Stimulated activated CD4-positive, alpha-beta T cell treated with anti-CD3 and anti-CD28 coated beads, Interleukin-2, amount 100 ng/mL, for 48 hours (primary cell): Measurements from ENCODE around the gene KRTAP10-7.
"Not testable (repeated sequence)": the region's sequence is repeated elsewhere in the genome, so short reads cannot be mapped to it uniquely, and the experiment has no call there.

ENCODE experiments used
- DNase-seq, 2 donors: peaks; one replicate each; pipeline ENCODE4 v3.0.0-alpha.2; 2020

The KRTAP10-7 gene

GRCh38 chr21:44571844-44572782 is 28.3 kb upstream of the KRTAP10-7 start:
- DNase-seq, result no peak

DNA sequence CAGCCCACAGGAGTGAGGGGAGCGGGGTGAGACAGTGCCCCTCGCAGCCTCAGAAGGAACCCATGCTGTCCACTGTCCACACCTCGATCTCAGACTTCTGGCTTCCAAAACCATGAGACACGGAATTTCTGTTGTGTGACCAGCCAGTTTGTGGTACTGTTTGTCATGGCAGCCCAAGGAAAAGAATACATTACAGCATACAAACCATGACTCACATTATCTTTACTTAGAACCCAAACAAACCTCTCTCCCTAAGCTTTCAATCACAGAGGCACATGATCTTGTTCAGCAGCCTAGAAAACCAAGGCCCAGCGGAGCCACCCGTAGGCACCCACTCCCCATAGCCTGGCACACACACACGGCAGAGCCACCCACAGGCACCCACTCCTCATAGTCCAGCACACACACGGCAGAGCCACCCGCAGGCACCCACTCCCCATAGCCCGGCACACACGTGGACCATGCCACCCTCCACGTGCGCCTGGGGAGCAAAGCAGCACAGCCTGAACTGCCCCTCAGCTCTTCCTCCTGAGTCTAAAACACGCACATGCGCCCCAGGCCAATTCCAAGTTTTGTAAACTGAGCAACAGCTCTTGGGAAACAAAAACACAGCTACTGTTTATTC is 27.3 kb upstream of the KRTAP10-7 start:
- DNase-seq, result no peak

DNA sequence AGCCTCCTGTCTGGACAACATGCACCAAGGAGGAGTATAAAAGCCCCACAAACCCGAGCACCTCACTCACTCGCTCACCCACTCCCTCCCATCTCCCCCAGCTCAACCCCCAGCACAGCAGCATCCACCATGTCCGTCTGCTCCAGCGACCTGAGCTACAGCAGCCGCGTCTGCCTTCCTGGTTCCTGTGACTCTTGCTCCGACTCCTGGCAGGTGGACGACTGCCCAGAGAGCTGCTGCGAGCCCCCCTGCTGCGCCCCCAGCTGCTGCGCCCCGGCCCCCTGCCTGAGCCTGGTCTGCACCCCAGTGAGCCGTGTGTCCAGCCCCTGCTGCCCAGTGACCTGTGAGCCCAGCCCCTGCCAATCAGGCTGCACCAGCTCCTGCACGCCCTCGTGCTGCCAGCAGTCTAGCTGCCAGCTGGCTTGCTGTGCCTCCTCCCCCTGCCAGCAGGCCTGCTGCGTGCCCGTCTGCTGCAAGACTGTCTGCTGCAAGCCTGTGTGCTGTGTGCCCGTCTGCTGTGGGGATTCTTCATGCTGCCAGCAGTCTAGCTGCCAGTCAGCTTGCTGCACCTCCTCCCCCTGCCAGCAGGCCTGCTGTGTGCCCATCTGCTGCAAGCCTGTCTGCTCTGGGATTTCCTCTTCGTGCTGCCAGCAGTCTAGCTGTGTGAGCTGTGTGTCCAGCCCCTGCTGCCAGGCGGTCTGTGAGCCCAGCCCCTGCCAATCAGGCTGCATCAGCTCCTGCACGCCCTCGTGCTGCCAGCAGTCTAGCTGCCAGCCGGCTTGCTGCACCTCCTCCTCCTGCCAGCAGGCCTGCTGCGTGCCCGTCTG is 26.6 kb upstream of the KRTAP10-7 start, which contains the start of gene KRTAP10-4:
KRTAP10-4 (plus strand) TSS at position 100 of the 827 bp plus-strand sequence; CDS start at position 130, 30 bp downstream.
- DNase-seq, result not testable (repeated sequence)

DNA sequence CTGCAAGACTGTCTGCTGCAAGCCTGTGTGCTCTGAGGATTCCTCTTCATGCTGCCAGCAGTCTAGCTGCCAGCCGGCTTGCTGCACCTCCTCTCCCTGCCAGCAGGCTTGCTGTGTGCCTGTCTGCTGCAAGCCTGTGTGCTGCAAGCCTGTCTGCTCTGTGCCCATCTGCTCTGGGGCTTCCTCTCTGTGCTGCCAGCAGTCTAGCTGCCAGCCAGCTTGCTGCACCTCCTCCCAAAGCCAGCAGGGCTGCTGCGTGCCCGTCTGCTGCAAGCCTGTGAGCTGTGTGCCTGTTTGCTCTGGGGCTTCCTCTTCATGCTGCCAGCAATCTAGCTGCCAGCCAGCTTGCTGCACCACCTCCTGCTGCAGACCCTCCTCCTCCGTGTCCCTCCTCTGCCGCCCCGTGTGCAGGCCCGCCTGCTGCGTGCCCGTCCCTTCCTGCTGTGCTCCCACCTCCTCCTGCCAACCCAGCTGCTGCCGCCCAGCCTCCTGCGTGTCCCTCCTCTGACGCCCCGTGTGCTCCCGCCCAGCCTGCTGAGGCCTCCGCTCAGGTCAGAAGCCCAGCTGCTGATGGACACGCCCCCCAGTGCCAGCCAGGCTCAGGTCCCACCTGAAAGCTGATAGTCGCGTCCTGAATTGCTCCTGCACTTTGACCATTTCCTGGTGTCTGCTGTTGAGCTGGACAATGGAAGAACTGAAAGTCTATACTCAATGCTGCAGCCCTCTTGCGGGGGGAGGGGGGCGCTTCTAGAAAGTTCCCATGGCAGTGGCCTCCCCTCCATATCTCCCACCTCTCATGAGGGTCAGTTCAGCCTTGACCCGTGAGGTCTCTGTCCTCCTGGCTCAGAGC is 25.7 kb upstream of the KRTAP10-7 start:
- DNase-seq, result no peak

DNA sequence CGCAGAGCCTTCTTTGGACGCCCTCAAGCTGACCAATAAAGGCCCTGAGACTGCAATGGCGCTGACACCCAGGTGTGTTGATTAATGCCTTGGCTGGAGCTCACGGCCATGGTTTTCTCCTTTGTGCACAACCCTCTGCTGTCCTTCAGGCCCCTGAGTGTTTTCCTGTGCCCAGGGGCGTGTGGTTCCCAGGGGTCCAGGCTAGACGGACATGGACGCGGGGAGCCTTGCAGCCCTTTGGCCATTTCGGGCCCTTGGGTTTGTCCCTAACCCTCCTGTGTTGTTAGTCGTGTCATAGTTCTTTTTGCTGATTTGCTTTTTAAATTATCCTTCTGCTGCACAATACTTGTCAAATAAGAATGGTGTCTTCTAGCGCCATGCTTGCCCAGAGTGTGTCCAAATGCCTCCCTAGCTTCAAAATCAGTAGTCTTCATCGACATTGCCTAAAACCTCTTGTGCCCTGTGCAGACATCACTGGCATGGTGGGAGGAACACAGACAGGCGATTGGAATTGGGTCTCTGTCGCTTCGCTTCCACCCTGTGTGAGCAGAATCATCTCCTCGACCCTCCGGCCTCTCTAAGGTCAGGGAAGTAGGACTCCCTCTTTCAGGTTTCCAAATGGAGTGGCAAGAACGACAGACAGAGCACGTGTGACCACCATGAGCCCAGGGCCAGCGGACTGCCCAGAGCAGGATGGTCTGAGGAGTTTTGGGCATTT is 24.9 kb upstream of the KRTAP10-7 start:
- no peak for DNase-seq

DNA sequence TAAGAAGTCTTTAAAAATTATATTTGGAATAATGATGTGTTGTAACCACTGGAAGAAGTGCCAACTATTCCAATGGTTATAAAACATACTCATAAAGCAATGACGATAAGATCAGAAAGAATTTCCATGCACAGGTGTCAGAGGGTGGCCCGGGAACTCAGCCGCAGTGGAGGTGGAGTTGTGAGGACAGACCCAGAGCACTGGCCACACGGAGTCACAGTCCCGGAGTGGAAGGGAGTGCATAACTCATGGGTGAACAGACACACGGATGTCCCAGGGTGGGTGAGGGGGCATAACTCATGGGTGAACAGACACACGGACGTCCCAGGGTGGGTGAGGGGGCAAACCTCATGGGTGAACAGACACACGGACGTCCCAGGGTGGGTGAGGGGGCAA is 24.4 kb upstream of the KRTAP10-7 start:
- no peak for DNase-seq

GRCh38 chr21:44578371-44579055 is 21.9 kb upstream of the KRTAP10-7 start:
- DNase-seq, result no peak

GRCh38 chr21:44579056-44579832 is 21.2 kb upstream of the KRTAP10-7 start:
- DNase-seq, result no peak

- DNase-seq, result no peak
Observed at GRCh38 chr21:44579833-44580144, 20.6 kb upstream of the KRTAP10-7 start.

GRCh38 chr21:44580231-44580821 is 20.1 kb upstream of the KRTAP10-7 start, which contains the start of gene KRTAP10-5:
Gene KRTAP10-5 (minus strand): TSS chr21:44580604. CDS start chr21:44580578, 26 bp downstream.
- not testable (repeated sequence) for DNase-seq

DNA sequence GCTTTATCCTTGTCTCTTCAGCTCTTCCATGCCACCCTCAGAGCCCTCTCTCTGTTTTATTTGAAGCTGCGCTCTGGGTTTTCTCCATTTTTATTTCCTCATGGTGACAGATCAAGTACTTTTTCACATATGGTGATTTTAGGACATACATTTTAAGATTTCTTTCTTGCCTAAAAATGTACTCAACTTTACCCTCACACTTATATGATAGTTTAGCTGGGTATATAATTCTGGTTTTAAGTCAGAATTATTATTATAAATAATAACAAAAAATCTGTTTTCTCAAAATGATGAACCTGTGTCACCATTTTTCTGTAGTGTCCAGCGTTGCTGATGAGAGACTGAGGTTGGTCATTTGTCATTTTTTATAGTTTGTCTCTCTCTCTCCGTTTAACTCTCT is 19.2 kb upstream of the KRTAP10-7 start:
- no peak for DNase-seq

DNA sequence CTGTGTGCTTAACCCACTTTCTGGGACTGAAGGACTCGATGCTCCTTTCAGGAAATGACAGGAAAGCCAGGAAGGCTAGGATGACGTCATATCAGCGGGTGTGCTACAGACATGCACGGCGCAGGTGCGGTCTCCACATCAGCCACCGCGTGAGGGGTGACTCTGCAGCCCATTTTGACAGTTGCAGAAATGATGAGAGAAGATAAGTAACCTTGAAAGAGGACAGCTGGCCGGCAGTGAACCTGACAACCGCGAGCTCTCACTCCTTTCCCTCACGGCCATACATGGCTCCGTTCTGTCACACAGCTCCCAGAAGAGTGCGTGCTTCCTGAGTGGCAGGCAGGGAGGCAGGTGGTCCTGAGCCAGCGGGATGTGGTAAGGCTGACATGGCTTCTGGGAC is 18.3 kb upstream of the KRTAP10-7 start:
- DNase-seq, result no peak

- DNase-seq, result no peak
Observed at GRCh38 chr21:44583089-44583799, 17.2 kb upstream of the KRTAP10-7 start.

DNA sequence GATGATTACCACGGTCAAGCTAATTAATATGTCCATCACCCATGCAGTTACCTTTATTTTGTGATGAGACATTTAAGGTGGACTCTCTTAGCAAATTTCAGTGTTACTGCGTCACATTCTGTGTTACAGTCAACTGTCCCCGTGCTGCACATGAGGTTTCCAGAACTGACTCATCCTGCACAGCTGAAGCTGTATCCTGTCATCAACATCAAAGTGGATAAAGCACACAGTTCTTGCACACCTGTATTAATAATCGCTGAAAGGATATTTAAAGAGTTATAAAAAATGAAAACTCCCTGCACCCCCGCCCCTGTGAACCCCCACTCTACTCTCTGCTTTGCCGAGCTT is 16.6 kb upstream of the KRTAP10-7 start:
- DNase-seq, result peak; percentile 7

DNA sequence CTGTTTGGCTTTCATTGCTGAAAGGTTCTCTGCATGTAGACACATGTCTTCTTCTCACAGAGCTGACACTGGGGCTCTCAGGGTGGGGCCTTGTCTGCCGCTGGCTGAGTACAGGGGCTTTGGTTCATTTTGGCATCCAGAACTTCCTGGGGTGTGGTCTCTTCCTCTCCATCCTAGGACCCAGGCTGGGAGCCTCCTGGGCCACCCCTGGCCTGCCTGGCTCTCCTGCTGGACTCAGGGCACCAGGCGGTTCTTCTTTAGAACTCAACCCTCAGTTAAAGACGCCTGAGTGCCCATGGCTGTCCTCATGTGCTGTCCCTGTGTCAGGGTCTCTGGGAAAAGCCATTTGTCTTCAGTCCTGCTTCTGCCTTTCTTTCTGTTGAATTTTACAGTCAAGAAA is 14.5 kb upstream of the KRTAP10-7 start:
- no peak for DNase-seq

- no peak for DNase-seq
Observed at GRCh38 chr21:44589094-44589493, 11.3 kb upstream of the KRTAP10-7 start.

- no peak for DNase-seq
Observed at GRCh38 chr21:44589586-44590305, 10.7 kb upstream of the KRTAP10-7 start.

- no peak for DNase-seq
Observed at GRCh38 chr21:44590311-44590721, 10.1 kb upstream of the KRTAP10-7 start.
